GM18907 (cell line): ENCODE data around the gene SPATA31A3.
"Not testable (repeated sequence)": the region's sequence is repeated elsewhere in the genome, so short reads cannot be mapped to it uniquely, and the experiment has no call there.

Experiments
- ATAC-seq: cut with Tn5 transposase; IDR thresholded peaks from one replicate; pipeline ENCODE4 v1.9.1; 2021; ENCODE audit warnings: mild to moderate bottlenecking, moderate library complexity; ENCODE audit not compliant: unreplicated experiment

The SPATA31A3 gene

GRCh38 chr9:66992450-66992849 is at the start of gene SPATA31A3:
SPATA31A3 (minus strand) TSS chr9:66992550; CDS start chr9:66992521, 29 bp downstream.
- not testable (repeated sequence) for ATAC-seq

GRCh38 chr9:66952576-66952975 is 39.8 kb downstream of the SPATA31A3 start:
- not testable (repeated sequence) for ATAC-seq

GRCh38 chr9:66942400-66943155 is 49.8 kb downstream of the SPATA31A3 start:
- not testable (repeated sequence) for ATAC-seq

GRCh38 chr9:66939878-66940830 is 52.2 kb downstream of the SPATA31A3 start:
- not testable (repeated sequence) for ATAC-seq

- not testable (repeated sequence) for ATAC-seq
Observed at GRCh38 chr9:66938322-66938721, 54.0 kb downstream of the SPATA31A3 start.

- not testable (repeated sequence) for ATAC-seq
Observed at GRCh38 chr9:66937662-66938061, 54.7 kb downstream of the SPATA31A3 start.
